GM21515 (cell line): ENCODE measurements around the gene CCDC167.
"Not testable (repeated sequence)": the region's sequence is repeated elsewhere in the genome, so short reads cannot be mapped to it uniquely, and the experiment has no call there.

Experiments used
- ATAC-seq: cut with Tn5 transposase; IDR thresholded peaks from one replicate; pipeline ENCODE4 v1.9.1; 2021; ENCODE audit not compliant: unreplicated experiment

Gene CCDC167

GRCh38 chr6:37477656-37478435 lies 21.8 kb downstream of the CCDC167 start:
- no peak for ATAC-seq

- ATAC-seq, result no peak
Observed at GRCh38 chr6:37477191-37477590, 22.5 kb downstream of the CCDC167 start.

- ATAC-seq, result no peak
Observed at GRCh38 chr6:37474316-37474715, 25.4 kb downstream of the CCDC167 start.

- ATAC-seq, result no peak
Observed at GRCh38 chr6:37473364-37474095, 26.2 kb downstream of the CCDC167 start.

- ATAC-seq, result no peak
Observed at GRCh38 chr6:37467718-37468117, 32.0 kb downstream of the CCDC167 start.

GRCh38 chr6:37463110-37463509 lies 36.6 kb downstream of the CCDC167 start:
- ATAC-seq, result no peak

GRCh38 chr6:37460805-37461204 lies 38.9 kb downstream of the CCDC167 start:
- no peak for ATAC-seq

GRCh38 chr6:37459981-37460800 lies 39.5 kb downstream of the CCDC167 start:
- ATAC-seq, result no peak

GRCh38 chr6:37456816-37457560 lies 42.7 kb downstream of the CCDC167 start:
- ATAC-seq, result no peak

GRCh38 chr6:37456126-37456525 lies 43.6 kb downstream of the CCDC167 start:
- ATAC-seq, result no peak

- no peak for ATAC-seq
Observed at GRCh38 chr6:37454420-37455140, 45.1 kb downstream of the CCDC167 start.

GRCh38 chr6:37452522-37452921 lies 47.2 kb downstream of the CCDC167 start:
- no peak for ATAC-seq

- no peak for ATAC-seq
Observed at GRCh38 chr6:37451441-37452193, 48.1 kb downstream of the CCDC167 start.

GRCh38 chr6:37449984-37450383 lies 49.7 kb downstream of the CCDC167 start:
- ATAC-seq, result no peak

GRCh38 chr6:37443216-37443542 lies 56.5 kb downstream of the CCDC167 start:
- not testable (repeated sequence) for ATAC-seq

GRCh38 chr6:37442416-37443215 lies 57.1 kb downstream of the CCDC167 start:
- no peak for ATAC-seq

- no peak for ATAC-seq
Observed at GRCh38 chr6:37441651-37442050, 58.0 kb downstream of the CCDC167 start.

GRCh38 chr6:37438930-37439329 lies 60.8 kb downstream of the CCDC167 start:
- ATAC-seq, result no peak

- ATAC-seq, result no peak
Observed at GRCh38 chr6:37435816-37436215, 63.9 kb downstream of the CCDC167 start.
